AG20443 (cell line): Measurements from ENCODE around the gene GLMP.
A peak's percentile ranks its signal among the peaks of the same experiment; 100 is the strongest.
"Not testable (repeated sequence)": the region's sequence is repeated elsewhere in the genome, so short reads cannot be mapped to it uniquely, and the experiment has no call there.

Experiments
- DNase-seq: peaks from one replicate; pipeline ENCODE4 v3.0.0; 2012; ENCODE audit warnings: low spot score, mixed read lengths

GLMP gene

DNA sequence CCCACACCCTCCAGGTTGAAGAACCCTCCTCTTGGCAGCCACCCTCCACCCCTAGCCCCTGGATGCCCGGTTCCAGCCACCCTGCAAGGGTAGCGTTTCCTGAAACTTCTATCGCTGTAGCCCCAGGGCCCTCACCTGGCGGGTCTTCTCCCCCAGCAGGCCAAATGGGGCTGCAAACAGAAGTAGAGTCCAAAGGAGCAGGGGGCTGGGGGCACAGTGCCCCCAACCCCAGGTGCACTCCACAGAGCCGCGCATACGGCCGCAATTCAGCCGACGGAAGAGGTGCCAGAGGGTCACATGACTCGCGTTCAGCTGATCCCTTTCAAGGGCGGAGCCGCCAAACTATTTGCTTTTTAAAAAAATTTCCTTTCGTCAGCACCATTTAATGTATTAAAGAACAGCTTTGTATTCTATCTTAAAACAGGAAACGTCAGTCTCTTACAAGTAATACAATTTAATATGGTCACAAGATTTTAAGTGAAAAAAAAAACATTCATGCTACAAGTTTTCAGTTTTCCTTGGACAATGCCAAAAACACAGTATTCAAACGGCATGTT is at the start of gene GLMP:
GLMP (minus strand) TSS at position 289 of the 557 bp plus-strand sequence; CDS start at position 255, 34 bp downstream.
- DNase-seq = peak; percentile 81

DNA sequence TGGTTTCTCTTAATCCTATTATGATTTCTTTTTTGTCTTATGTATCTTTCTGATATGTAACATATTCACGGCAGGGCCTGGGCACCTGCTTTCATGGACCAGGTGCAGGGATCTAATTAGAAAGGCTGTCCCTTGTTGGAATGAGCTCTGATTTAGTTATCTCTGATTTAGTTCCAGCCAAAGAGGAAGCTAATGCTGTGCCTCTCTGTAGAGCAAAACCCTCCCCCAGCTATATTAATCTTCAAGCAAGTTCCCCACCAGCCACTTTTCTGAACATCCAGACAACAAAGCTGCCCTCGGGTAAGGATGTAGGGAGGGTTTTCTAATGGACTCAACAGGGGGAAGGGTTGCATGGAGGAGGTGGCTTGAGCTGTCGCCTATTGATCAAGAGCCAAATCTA is 48.9 kb upstream of the GLMP start:
- DNase-seq = no peak

DNA sequence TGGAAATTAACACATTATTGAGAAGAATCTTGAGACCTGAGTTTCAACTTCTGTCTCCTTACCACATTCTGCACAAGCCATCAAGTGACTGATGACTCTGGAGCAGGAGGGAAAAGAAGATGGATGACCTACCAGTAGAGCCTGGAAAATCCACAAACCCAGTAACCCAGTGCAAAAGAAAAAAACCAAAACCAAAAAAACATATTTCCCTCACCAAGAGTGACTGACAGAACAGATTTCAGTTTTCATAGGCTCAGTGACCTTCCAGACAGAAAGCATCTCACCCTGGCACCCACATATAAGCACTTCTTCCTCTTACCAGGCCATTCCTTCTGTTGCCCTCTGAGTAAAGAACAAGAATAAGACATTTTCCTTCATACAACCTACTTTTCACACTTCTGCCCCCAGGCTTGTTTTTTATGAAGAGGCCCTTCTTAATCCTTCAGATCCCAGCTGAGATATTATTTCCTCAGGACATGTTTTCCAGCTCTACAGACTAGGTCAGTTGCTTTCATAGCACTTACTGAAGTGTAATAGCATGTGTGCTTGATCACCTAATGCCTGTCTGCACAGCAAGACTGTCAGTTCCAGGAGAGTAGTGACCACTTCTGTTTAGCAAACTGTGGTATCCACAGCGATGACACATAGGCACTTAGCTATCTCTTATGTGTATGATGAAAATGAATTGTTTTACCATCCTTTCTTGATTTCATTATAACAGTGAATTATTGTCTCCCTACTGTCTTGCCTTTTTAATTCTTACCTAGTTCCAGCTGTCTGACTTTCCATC is 46.9 kb upstream of the GLMP start:
- DNase-seq = no peak

DNA sequence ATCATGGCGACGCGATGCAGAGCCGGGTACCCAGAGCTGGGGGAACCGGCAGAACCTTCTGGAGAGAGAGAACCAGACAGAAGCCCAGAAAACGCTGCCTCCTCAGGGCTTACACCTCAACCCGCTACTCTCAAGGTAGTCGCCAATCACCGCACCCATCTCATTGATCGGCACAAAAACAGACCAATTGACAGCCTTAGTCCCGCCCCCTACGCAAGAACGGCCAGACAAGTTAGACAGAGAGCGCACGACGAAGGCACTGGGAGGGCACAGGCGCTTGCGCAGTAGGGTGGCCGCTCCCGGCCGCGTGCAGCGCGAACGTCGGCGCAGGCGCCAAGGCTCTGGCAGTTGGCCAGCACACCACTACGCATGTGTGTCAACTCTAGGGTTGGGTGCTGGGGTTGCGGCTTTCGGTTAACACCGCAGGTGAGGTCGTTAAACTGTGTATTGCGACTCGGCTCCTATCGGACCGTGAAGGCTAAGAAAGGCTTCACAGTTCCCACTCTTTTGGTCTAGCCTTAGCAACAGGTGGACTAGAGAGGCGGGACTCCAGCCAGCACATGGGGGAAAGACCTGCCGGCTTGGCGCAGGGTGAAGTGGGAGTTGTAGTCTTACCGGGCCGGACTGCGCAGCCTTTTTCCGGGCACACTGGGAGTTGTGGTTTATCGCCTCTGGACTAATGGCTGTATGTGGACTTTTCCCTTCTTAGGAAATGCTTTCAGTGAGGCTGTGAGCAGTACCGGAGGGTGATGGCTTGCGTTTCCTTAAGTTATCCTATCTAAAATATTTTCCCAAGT is 42.9 kb upstream of the GLMP start, which contains the start of the genes CCT3 and TSACC:
CCT3 (minus strand) TSS at position 113 of the 797 bp plus-strand sequence; CDS start at position 5, 108 bp downstream.
TSACC (plus strand) TSS at position 347 of the 797 bp plus-strand sequence. CDS start 1,232 bp downstream, outside the sequence.
- DNase-seq = peak; percentile 100

DNA sequence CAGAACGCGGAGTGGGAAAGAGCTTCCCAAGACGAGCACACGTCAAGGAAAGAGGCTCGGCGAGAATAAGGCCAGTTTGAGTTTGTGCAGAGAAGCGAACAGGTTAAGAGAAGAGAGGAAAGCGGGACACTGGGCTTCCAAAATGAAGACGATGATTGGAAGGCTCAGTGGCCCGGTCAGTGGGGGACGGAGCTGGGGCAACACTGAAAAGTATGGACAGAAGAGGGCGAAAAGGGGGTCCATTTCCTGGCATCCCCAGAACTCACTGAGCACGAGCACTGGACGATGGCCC is 42.4 kb upstream of the GLMP start:
- no peak for DNase-seq

DNA sequence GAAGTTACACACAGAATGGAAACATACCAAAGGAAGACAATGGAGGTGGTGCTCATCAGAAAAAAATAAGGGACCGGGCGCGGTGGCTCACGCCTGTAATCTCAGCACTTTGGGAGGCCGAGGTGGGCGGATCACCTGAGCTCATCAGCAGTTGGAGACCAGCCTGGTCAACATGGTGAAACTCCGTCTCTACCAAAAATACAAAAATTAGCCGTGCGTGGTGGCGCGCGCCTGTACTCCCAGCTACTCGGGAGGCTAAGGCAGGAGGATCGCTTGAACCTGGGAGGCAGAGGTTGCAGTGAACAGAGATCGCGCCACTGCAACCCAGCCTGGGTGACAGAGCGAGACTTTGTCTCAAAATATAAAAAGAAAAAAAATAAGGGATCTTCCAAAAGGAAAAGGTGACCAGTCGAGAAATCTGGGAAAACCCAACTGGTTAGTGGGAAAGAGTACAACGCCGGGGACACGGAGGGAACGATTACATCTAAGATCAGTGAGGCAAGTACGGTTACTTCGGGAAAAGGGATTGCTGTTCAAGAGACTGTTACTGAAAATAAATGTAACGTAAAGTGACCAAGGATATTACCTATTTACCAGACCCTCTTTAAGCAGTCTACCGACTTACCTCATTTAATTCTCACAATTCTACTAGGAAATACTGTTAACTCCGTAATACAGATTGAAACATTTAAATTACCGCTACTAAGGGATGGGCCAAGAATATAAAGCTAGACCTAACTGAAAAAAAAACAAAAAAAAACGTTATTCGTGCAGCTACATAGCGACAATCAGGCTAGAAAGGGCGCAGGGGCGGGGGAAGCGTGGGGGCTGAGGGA is 41.8 kb upstream of the GLMP start:
- peak; percentile 26 for DNase-seq

DNA sequence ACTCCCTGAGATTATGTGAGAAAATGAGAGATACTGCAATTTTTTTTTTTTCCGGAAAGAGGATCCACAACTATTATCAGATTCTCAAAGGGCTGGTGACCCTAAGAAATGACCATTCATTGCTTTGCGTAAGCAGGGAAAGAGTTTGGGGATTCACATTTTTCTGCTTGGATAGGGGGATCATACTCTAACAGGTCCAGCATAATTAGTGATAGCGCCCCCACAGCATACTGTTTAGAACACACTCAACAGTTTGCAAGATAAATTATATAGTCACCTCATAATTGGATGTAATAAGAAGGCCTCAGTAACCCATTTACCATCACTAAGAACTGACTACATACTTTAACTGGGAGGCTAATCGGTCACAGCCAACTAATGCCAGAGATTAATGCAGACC is 40.8 kb upstream of the GLMP start:
- DNase-seq = no peak

DNA sequence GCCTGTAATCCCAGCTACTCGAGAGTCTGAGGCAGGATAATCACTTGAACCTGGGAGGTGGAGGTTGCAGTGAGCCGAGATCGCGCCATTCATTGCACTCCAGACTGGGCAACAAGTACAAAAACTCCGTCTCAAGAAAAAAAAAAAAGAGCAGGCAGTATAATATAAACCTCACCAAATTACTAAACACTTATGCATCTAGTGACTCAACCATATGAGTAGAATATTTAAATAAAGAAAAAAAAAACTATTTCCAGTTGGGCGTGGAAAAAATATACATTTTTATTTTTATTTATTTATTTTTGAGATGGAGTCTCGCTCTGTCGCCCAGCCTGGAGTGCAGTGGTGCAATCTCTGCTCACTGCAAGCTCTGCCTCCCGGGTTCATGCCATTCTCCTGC is 27.7 kb upstream of the GLMP start:
- not testable (repeated sequence) for DNase-seq

DNA sequence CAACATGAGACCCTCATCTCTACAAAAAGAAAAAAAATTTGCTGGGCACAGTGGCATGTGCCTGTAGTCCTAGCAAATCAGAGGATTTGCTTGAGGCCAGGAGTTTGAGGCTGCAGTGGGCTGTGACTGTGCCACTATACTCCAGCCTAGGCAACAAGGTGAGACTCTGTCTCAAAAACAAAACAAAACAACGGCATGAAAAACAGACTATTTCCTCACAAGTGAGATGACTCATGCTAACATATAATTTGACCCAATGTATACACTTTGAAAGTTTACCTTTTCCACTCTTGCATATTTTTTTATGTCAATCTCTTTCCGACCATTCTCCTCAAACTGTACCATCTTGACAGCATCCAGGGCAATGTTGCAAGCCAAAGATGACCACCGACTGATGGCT is 25.1 kb upstream of the GLMP start:
- no peak for DNase-seq

GRCh38 chr1:156319664-156320063 is 24.2 kb upstream of the GLMP start:
- DNase-seq = peak; percentile 34

- DNase-seq = no peak
Measured at GRCh38 chr1:156316909-156317308, 21.4 kb upstream of the GLMP start.

DNA sequence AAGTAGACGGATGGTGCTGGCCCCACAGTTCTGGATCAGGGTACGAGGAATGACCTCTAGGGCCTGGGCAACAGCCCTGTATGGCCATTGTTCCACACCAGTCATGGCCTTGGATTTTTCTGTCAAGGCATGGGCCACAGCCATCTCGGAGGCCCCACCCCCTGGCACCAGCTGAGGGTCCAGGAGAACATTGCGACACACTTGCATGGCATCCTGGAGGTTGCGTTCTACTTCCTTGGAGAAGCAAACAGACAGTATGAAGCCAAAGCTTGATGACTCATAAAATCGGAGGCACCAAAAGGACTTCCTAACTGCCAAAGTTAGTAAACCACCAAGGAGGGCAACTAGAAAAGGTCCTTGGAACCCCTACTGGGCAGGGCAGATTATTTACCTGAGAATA is 15.5 kb upstream of the GLMP start:
- DNase-seq = peak; percentile 33

DNA sequence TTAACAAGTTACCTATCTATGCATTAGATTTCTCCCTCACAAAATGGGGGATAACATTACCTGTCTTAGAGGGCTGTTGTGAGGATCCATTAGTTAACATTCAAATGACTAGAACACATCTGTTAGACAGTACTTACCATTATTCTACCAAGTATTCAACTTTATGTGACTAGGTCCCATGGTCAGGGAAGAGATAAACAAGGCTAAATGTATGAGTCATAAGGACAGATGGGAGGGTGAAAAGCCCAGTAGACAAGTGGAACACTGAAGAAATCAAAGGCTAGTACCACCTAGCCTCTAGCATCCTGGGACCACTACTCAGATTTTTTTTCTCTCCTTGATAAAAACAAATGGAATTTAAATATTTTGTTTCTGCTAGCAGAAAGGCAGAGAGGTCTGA is 12.6 kb upstream of the GLMP start:
- DNase-seq = peak; percentile 39

GRCh38 chr1:156305215-156305614 is 9.7 kb upstream of the GLMP start:
- DNase-seq = no peak

DNA sequence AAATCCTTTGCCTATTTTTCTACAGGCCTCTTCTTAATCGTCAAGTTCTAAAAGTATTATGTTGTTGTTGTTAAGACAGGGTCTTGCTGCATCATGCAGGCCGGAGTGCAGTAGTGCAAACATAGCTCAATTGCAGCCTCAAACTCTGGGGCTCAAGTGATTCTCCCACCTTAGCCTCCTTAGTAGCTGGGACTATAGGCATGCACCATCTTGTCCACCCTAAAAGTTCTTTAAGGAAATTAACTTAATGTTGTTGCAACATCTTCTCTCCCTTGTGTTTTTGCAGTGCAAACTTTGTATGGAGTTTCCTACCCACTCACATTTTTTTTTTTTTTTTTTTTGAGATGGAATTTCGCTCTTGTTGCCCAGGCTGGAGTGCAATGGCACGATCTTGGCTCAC is 7.8 kb upstream of the GLMP start:
- no peak for DNase-seq

- no peak for DNase-seq
Measured at GRCh38 chr1:156298852-156299357, 3.4 kb upstream of the GLMP start, which contains the start of gene VHLL. Gene VHLL (minus strand): TSS chr1:156299307. CDS start chr1:156299189, 118 bp downstream.

DNA sequence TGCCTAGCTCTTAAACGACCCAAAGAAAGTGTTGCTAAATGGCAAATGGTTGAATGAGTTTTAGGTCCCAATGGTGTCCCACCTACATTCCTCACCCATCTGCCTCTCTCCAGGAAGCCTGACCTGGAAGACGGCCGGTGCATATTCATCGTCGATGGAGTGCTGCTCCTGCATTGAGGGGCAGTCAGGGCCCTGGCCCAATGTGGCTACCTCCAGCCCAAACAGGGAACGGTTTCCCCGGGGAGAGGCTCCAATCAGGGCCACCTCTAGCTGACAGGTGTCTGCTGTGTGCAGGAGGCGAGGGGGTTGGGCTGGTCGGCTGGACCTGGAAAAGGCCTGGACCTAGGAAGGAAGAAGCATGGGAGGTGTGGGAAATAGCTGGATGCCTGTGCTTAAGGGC is 1.6 kb downstream of the GLMP start:
- no peak for DNase-seq

- no peak for DNase-seq
Measured at GRCh38 chr1:156293098-156293434, 2.4 kb downstream of the GLMP start.

DNA sequence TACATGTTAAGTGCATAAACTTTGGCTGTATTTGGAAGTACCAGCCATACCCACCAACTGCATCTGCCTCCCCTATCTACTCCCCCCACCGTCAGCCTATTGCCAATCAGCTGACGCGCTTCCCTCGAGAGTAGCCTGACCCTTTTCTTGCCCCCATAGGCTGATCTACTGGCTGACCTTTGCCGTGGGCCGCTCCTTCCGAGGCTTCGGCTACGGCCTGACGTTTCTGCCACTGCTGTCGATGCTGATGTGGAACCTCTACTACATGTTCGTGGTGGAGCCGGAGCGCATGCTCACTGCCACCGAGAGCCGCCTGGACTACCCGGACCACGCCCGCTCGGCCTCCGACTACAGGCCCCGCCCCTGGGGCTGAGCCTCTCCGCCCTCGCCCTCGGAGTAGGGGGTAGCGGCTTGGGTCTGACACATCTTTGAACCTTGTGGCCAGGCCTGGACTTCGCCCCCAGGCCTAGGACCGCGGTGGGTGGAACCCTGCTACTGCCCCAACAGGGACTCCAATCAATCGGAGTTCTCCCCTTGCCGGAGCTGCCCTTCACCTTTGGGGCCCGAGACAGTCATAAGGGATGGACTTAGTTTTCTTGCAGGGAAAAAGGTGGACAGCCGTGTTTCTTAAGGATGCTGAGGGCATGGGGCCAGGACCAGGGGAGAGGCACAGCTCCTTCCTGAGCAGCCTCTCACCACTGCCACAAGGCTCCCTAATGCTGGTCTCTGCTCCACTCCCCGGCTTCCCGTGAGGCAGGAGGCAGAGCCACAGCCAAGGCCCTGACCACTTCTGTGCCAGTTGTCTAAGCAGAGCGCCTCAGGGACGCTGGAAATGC is 4.0 kb downstream of the GLMP start:
- peak; percentile 98 for DNase-seq

- DNase-seq = no peak
Measured at GRCh38 chr1:156289857-156290256, 5.6 kb downstream of the GLMP start.

GRCh38 chr1:156286061-156286460 is 9.4 kb downstream of the GLMP start:
- no peak for DNase-seq
